Subcutaneous adipose tissue (tissue), 4 donors: ENCODE measurements around the gene FUT7. TPM values are rescaled to one million over a fixed set of nuclear protein-coding genes. Genes with fewer than 3 reads are reported as not detected.

Experiments
- CTCF ChIP-seq: fragments of 450-650 bp; IDR thresholded peaks from one replicate; pipeline ENCODE4 v1.5.1; 2016; ENCODE audit warnings: low read depth, mild to moderate bottlenecking, control low read depth, antibody characterized with exemption, moderate library complexity
- total RNA-seq, 4 donors: library from RNA; depleted of rRNA; stranded (reverse); fragments of >200 nt; gene quantifications; one replicate each; pipeline ENCODE4 v1.1.0, GENCODE V29; 2016

FUT7 gene
- total RNA-seq, 4 donors from 2014 or later = 0.22 to 0.34 TPM; not detected in 2

GRCh38 chr9:136983656-136984314, 48.1 kb downstream of the FUT7 start:
- no peak for TF ChIP-seq CTCF

DNA sequence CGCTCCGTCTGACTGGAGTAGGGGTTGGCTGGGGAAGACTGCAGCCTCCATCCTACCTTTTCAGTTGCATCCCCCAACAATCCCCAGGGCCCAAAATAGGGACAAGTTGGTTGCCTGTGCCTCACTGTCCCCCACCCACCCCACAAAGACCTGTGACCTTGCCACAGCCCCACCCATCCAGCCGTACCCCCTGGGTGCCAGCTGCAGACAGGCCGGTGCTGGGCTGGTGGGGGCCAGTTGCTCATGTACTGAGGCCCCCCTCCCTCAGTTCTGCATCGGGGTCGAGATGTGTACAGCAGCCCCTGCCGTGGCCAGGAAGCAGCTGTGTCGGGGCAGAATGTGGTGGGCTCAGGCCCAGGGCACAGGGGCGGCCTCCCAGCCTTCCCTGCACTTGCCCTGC, 48.7 kb downstream of the FUT7 start:
- TF ChIP-seq CTCF = no peak

- TF ChIP-seq CTCF = no peak
Observed at GRCh38 chr9:136982232-136983051, 49.4 kb downstream of the FUT7 start, which contains the start of gene LCNL1. LCNL1 (plus strand) TSS chr9:136982993; CDS start chr9:136983587, 594 bp downstream.

DNA sequence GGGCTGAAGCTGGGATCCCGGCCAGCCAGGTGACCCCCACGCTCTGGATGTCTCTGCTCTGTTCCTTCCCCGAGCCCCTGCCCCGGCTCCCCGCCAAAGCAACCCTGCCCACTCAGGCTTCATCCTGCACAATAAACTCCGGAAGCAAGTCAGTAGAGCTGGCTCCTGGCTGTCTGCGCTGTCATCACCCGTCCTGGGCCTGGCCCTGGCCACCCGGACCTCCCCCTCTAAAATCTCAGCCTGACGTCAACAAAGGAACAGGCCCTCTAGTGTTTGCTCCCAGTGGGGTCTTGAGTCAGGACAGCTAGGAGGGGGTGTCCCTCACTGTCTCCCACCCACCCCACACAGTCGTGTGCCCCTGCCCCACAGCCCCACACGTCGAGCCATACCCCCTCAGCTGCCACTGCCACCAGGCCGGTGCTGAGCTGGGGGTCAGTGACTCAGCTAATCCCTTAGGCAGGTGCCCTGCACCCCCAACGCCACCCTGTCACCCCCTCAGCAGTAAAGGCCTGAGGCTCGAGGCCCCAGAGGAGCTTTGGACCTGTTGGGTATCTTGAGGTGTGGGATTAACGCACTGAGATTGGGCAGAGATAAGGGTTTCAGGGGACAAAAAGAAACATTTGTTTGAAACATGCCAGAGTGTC, 50.2 kb downstream of the FUT7 start:
- no peak for TF ChIP-seq CTCF

DNA sequence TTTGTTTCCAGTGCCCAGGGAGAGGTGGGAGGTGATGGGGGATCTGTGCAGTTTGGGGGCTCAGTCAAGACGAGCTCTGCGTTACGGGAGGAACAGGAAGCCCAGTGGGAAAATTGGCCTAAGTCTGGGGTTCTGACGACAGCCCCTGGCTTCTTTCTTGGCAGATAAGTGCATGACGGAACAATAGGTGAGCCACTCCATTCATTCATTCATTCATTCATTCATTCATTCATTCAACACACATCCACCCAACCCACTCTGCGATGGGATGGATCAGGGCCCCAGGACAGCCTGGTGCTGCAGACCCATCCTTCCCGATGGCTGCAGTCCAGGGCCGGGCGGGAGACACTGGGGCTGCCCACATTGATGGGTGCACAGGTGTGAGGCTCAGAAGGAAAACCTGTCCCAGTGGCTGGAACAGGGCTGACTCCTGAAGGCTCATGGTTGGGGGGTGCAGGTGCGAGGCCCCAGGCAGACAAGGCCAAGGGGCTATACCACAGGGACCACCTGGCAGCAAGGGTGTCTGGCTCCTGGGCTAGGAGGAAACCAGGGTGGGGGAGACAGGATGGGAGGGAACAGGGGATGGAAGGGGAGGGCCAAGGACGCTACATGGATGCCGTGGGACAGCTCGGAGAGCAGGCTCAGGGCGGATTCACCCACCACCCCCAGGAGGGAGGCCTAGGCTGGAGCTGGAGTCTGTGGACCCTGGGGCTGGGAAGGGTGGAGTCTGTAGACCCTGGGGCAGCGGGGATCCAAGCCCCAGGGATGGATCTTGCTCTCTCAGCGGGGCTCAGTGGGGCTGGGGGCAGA, 51.0 kb downstream of the FUT7 start:
- no peak for TF ChIP-seq CTCF

Other genes starting within 250 kb of the FUT7 start
- 10 to 100 TPM; 22.2 to 68.8 (median 54.4) TPM for gene TMEM141, start 240.7 kb downstream of the FUT7 start, total RNA-seq
- 1 to 10 TPM in 2 of 4 donors, under 1 TPM in 2; 0.51 to 2.4 (median 1.5) TPM for gene CCDC183, start 235.8 kb downstream of the FUT7 start, total RNA-seq
- 10 to 100 TPM; 29.4 to 78.2 (median 33.4) TPM for gene RABL6, start 224.1 kb downstream of the FUT7 start, total RNA-seq
- gene AJM1, start 189.6 kb downstream of the FUT7 start, total RNA-seq = 1 to 10 TPM in 1 of 4 donors, under 1 TPM in 3; 0.33 to 3.0 (median 0.48) TPM
- 10 to 100 TPM; 31.8 to 56.6 (median 45.7) TPM for gene PHPT1, start 182.7 kb downstream of the FUT7 start, total RNA-seq
- gene MAMDC4, start 179.7 kb downstream of the FUT7 start, total RNA-seq = 1 to 10 TPM in 2 of 4 donors, under 1 TPM in 1, not detected in 1; 0.68 to 1.5 (median 1.1) TPM
- 100 to 1,000 TPM; 187 to 332 (median 293) TPM for gene EDF1, start 165.8 kb downstream of the FUT7 start, total RNA-seq
- gene TRAF2, start 145.6 kb downstream of the FUT7 start, total RNA-seq = 1 to 10 TPM; 2.9 to 7.7 (median 6.1) TPM
- 100 to 1,000 TPM in 3 of 4 donors, 10 to 100 TPM in 1; 87.9 to 363 (median 126) TPM for gene FBXW5, start 87.3 kb downstream of the FUT7 start, total RNA-seq
- 1 to 10 TPM in 1 of 4 donors, not detected in 3; 2.6 TPM for gene C8G, start 86.8 kb downstream of the FUT7 start, total RNA-seq
- not detected for gene LCN12, start 79.8 kb downstream of the FUT7 start, total RNA-seq
- gene PTGDS, start 54.6 kb downstream of the FUT7 start, total RNA-seq = 10 to 100 TPM; 15.5 to 57.3 (median 26.8) TPM
- gene LCNL1, start 49.1 kb downstream of the FUT7 start, total RNA-seq = not detected
- gene PAXX, start 39.7 kb downstream of the FUT7 start, total RNA-seq = 10 to 100 TPM in 3 of 4 donors, 1 to 10 TPM in 1; 5.1 to 30.6 (median 26.9) TPM
- gene CLIC3, start 35.5 kb downstream of the FUT7 start, total RNA-seq = 1 to 10 TPM in 2 of 4 donors, not detected in 2; 1.8 to 2.2 TPM
- 10 to 100 TPM; 13.5 to 58.6 (median 19.3) TPM for gene ABCA2, start 3.9 kb downstream of the FUT7 start, total RNA-seq
- 10 to 100 TPM; 17.5 to 61.6 (median 29.8) TPM for gene NPDC1, start 14.1 kb upstream of the FUT7 start, total RNA-seq
- gene ENTPD2, start 22.0 kb upstream of the FUT7 start, total RNA-seq = not detected
- gene SAPCD2, start 38.5 kb upstream of the FUT7 start, total RNA-seq = under 1 TPM in 3 of 4 donors, not detected in 1; 0.19 to 0.66 (median 0.51) TPM
- gene UAP1L1, start 45.4 kb upstream of the FUT7 start, total RNA-seq = 10 to 100 TPM in 3 of 4 donors, 1 to 10 TPM in 1; 6.7 to 14.8 (median 11.2) TPM
- gene MAN1B1, start 54.9 kb upstream of the FUT7 start, total RNA-seq = 10 to 100 TPM; 19.1 to 61.9 (median 47.8) TPM
- gene DPP7, start 82.6 kb upstream of the FUT7 start, total RNA-seq = 100 to 1,000 TPM in 3 of 4 donors, 10 to 100 TPM in 1; 57.4 to 135 (median 117) TPM
- not detected for gene GRIN1, start 107.1 kb upstream of the FUT7 start, total RNA-seq
- gene LRRC26, start 138.0 kb upstream of the FUT7 start, total RNA-seq = not detected
- not detected for gene TMEM210, start 140.0 kb upstream of the FUT7 start, total RNA-seq
- 10 to 100 TPM; 11.6 to 53.1 (median 22.6) TPM for gene ANAPC2, start 156.5 kb upstream of the FUT7 start, total RNA-seq
- gene SSNA1, start 156.6 kb upstream of the FUT7 start, total RNA-seq = 10 to 100 TPM; 26.7 to 69.3 (median 55.8) TPM
- gene TPRN, start 168.7 kb upstream of the FUT7 start, total RNA-seq = 10 to 100 TPM in 1 of 4 donors, 1 to 10 TPM in 3; 1.8 to 10.5 (median 4.9) TPM
- 10 to 100 TPM; 19.9 to 29.7 (median 22.7) TPM for gene TMEM203, start 173.6 kb upstream of the FUT7 start, total RNA-seq
- gene NDOR1, start 173.6 kb upstream of the FUT7 start, total RNA-seq = 1 to 10 TPM; 2.6 to 6.2 (median 3.7) TPM
- 1 to 10 TPM in 2 of 4 donors, under 1 TPM in 1, not detected in 1; 0.88 to 2.4 (median 1.9) TPM for gene RNF208, start 190.2 kb upstream of the FUT7 start, total RNA-seq
- gene CYSRT1, start 193.1 kb upstream of the FUT7 start, total RNA-seq = under 1 TPM in 1 of 4 donors, not detected in 3; 0.34 TPM
- gene RNF224, start 195.4 kb upstream of the FUT7 start, total RNA-seq = not detected
- gene SLC34A3, start 198.8 kb upstream of the FUT7 start, total RNA-seq = not detected
- gene TUBB4B, start 209.2 kb upstream of the FUT7 start, total RNA-seq = 100 to 1,000 TPM in 2 of 4 donors, 10 to 100 TPM in 2; 92.0 to 213 (median 150) TPM
- not detected for gene STPG3, start 219.2 kb upstream of the FUT7 start, total RNA-seq
- gene NELFB, start 223.2 kb upstream of the FUT7 start, total RNA-seq = 10 to 100 TPM; 19.4 to 37.0 (median 30.8) TPM
- gene TOR4A, start 245.6 kb upstream of the FUT7 start, total RNA-seq = 1 to 10 TPM; 3.3 to 9.0 (median 6.6) TPM